Panc1 (cell line): ENCODE results near the gene AP5S1. TPM values are rescaled to one million over a fixed set of nuclear protein-coding genes. Genes with fewer than 3 reads are reported as not detected.

Source experiments
- ATAC-seq: fragments of 200-7000 bp; cut with Tn5 transposase; 2 replicates; pipeline ENCODE4 v1.9.1; 2020; ENCODE audit warnings: mild to moderate bottlenecking, moderate library complexity
- BruUV-seq: library from RNA; stranded (reverse); fragments of 400-500 nt; replicated peaks from 2 replicates; lab custom pipeline; 2021; lab: Mats Ljungman, UMichigan
- CTCF ChIA-PET: fragments of 300-600 bp; sonication (Branson Sonifier 250); formaldehyde crosslinking; loops from one replicate; lab custom pipeline; 2022; ENCODE audit warnings: antibody characterized with exemption; lab: Charles Lee
- POLR2A ChIA-PET: fragments of 300-600 bp; sonication (Branson Sonifier 250); formaldehyde crosslinking; loops from one replicate; lab custom pipeline; 2022; ENCODE audit warnings: antibody characterized with exemption; lab: Charles Lee
- DNase-seq: peaks from one replicate; pipeline ENCODE4 v3.0.0-alpha.2; 2010; ENCODE audit warnings: low read depth, low spot score
- H3K27ac ChIP-seq: 2 replicates; pipeline ENCODE4 v1.5.1; 2011; ENCODE audit warnings: mild to moderate bottlenecking, low read length, inconsistent platforms
- H3K27me3 ChIP-seq: fragments of 200-500 bp; sonication (Bioruptor generic); 2 replicates; pipeline ENCODE4 v1.6.0; 2014; ENCODE audit warnings: low read length, inconsistent platforms; ENCODE audit not compliant: control insufficient read depth, insufficient read depth
- H3K36me3 ChIP-seq: fragments of 200-500 bp; sonication (Bioruptor generic); 2 replicates; pipeline ENCODE4 v1.5.1; 2014; ENCODE audit warnings: inconsistent platforms, mild to moderate bottlenecking, low read length, moderate library complexity; ENCODE audit not compliant: control insufficient read depth, insufficient read depth
- H3K4me1 ChIP-seq: 2 replicates; pipeline ENCODE4 v1.5.1; 2011; ENCODE audit warnings: inconsistent platforms, mild to moderate bottlenecking, low read length, moderate library complexity; ENCODE audit not compliant: control insufficient read depth, insufficient read depth
- H3K4me3 ChIP-seq, 2 experiments: 2 replicates each; pipeline ENCODE4 v1.5.1; 2011 to 2012; ENCODE audit warnings: low read depth in 2 of 2, low read length in 2 of 2, mild to moderate bottlenecking in 2 of 2, inconsistent platforms in 1 of 2, moderate library complexity in 1 of 2
- H3K9me3 ChIP-seq: fragments of 200-500 bp; sonication (Bioruptor generic); 2 replicates; pipeline ENCODE4 v1.5.1; 2014; ENCODE audit warnings: low read depth, mild to moderate bottlenecking, inconsistent platforms, low read length, moderate library complexity; ENCODE audit not compliant: control insufficient read depth, insufficient read depth
- POLR2AphosphoS5 ChIP-seq: IDR thresholded peaks from 2 replicates; pipeline ENCODE4 v1.6.1; 2012; ENCODE audit warnings: mild to moderate bottlenecking, low read depth, low read length, moderate library complexity
- SIN3A ChIP-seq: IDR thresholded peaks from 2 replicates; pipeline ENCODE4 v1.6.1; 2012; ENCODE audit warnings: low read depth, mild to moderate bottlenecking, low read length, moderate library complexity, borderline replicate concordance; ENCODE audit not compliant: insufficient read depth
- TCF7L2 ChIP-seq: IDR thresholded peaks from 2 replicates; pipeline ENCODE4 v1.6.1; 2011; ENCODE audit warnings: mild to moderate bottlenecking, low read depth, low read length, inconsistent platforms
- in situ Hi-C: cut with HindIII; loops from 2 replicates; pipeline ENCODE4 v1.10.0; 2016; ENCODE audit warnings: low sequenced_read_pairs, low pct_unique_long_range_greater_than_20kb
- intact Hi-C: fragments of 100-400 bp; cut with micrococcal nuclease; formaldehyde crosslinking; loops from one replicate; pipeline ENCODE4 v1.10.0; 2022; ENCODE audit not compliant: unreplicated experiment
- total RNA-seq: library from RNA; stranded (reverse); gene quantifications from one replicate; pipeline ENCODE4 v1.2.1, GENCODE V29; 2021; ENCODE audit not compliant: unreplicated experiment
- TF ChIP-seq, protein P1 (sequence below): fragments of 450-650 bp; IDR thresholded peaks from 2 replicates; pipeline ENCODE4 v1.5.1; 2017; ENCODE audit warnings: mild to moderate bottlenecking
- TF ChIP-seq, protein P2 (sequence below), 2 experiments: IDR thresholded peaks; 2 replicates each; pipeline ENCODE4 v1.6.1; 2011 to 2012; ENCODE audit warnings: low read depth in 2 of 2, control low read depth in 1 of 2, low read length in 1 of 2, mild to moderate bottlenecking in 1 of 2, moderate library complexity in 1 of 2; ENCODE audit not compliant: insufficient read depth in 1 of 2

The AP5S1 gene
- total RNA-seq, 1 experiment from 2014 or later: 23.1 TPM

DNA sequence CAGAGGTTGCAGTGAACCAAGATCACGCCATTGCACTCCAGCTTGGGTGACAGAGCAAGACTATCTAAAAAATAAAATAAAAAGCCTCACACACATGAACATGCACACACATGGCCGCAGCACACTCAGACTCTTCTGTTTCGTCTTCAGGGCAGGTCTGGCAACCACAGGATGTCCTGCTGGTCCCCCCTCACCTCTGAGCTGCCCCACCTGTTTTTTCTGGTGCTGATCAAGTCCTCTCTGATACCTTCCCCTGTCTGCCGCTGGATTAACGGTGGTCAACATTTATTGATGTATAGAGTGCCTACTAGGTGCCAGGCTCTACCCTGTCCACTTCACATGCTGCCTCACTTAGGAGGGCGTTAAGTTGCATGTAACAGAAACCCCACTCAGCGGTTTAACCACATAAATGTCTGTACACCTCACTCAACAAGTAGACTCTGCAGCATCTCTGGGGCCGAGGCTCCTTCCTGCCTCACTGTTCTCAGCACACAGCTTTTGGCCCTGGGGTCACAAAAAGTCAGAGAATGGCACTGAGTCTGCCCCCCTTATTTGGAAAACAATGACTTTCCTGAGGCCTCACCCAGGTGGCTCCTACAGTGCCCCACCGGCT, 4.5 kb upstream of the AP5S1 start:
- no peaks in the 10 kb centered on the region for H3K9me3 ChIP-seq
- DNase-seq: no peak
- in situ Hi-C loops: no loop called here
- no peak overlapping the region for H3K4me3 ChIP-seq
- intact Hi-C loops: no loop called here
- POLR2A ChIA-PET: no interaction called here
- ATAC-seq: no peak
- CTCF ChIA-PET: no interaction called here
- no peak for TF ChIP-seq TCF7L2
- no peak for TF ChIP-seq POLR2AphosphoS5
- TF ChIP-seq, protein P1, sequence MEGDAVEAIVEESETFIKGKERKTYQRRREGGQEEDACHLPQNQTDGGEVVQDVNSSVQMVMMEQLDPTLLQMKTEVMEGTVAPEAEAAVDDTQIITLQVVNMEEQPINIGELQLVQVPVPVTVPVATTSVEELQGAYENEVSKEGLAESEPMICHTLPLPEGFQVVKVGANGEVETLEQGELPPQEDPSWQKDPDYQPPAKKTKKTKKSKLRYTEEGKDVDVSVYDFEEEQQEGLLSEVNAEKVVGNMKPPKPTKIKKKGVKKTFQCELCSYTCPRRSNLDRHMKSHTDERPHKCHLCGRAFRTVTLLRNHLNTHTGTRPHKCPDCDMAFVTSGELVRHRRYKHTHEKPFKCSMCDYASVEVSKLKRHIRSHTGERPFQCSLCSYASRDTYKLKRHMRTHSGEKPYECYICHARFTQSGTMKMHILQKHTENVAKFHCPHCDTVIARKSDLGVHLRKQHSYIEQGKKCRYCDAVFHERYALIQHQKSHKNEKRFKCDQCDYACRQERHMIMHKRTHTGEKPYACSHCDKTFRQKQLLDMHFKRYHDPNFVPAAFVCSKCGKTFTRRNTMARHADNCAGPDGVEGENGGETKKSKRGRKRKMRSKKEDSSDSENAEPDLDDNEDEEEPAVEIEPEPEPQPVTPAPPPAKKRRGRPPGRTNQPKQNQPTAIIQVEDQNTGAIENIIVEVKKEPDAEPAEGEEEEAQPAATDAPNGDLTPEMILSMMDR: no peak
- no peak for TF ChIP-seq SIN3A
- TF ChIP-seq, protein P2, sequence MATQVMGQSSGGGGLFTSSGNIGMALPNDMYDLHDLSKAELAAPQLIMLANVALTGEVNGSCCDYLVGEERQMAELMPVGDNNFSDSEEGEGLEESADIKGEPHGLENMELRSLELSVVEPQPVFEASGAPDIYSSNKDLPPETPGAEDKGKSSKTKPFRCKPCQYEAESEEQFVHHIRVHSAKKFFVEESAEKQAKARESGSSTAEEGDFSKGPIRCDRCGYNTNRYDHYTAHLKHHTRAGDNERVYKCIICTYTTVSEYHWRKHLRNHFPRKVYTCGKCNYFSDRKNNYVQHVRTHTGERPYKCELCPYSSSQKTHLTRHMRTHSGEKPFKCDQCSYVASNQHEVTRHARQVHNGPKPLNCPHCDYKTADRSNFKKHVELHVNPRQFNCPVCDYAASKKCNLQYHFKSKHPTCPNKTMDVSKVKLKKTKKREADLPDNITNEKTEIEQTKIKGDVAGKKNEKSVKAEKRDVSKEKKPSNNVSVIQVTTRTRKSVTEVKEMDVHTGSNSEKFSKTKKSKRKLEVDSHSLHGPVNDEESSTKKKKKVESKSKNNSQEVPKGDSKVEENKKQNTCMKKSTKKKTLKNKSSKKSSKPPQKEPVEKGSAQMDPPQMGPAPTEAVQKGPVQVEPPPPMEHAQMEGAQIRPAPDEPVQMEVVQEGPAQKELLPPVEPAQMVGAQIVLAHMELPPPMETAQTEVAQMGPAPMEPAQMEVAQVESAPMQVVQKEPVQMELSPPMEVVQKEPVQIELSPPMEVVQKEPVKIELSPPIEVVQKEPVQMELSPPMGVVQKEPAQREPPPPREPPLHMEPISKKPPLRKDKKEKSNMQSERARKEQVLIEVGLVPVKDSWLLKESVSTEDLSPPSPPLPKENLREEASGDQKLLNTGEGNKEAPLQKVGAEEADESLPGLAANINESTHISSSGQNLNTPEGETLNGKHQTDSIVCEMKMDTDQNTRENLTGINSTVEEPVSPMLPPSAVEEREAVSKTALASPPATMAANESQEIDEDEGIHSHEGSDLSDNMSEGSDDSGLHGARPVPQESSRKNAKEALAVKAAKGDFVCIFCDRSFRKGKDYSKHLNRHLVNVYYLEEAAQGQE (IDR thresholded peaks at IDR 0.05; ENCODE audit: insufficient read depth in 1 of 2, low read depth in 2 of 2, low read length in 1 of 2): no peak
- peaks cover 52% of the 10 kb centered on the region for H3K4me1 ChIP-seq
- no peaks in the 10 kb centered on the region for H3K36me3 ChIP-seq
- H3K27ac ChIP-seq: peak overlapping the region; percentile 64
- H3K27me3 ChIP-seq: no peaks in the 10 kb centered on the region
- BruUV-seq: no TSS peak

DNA sequence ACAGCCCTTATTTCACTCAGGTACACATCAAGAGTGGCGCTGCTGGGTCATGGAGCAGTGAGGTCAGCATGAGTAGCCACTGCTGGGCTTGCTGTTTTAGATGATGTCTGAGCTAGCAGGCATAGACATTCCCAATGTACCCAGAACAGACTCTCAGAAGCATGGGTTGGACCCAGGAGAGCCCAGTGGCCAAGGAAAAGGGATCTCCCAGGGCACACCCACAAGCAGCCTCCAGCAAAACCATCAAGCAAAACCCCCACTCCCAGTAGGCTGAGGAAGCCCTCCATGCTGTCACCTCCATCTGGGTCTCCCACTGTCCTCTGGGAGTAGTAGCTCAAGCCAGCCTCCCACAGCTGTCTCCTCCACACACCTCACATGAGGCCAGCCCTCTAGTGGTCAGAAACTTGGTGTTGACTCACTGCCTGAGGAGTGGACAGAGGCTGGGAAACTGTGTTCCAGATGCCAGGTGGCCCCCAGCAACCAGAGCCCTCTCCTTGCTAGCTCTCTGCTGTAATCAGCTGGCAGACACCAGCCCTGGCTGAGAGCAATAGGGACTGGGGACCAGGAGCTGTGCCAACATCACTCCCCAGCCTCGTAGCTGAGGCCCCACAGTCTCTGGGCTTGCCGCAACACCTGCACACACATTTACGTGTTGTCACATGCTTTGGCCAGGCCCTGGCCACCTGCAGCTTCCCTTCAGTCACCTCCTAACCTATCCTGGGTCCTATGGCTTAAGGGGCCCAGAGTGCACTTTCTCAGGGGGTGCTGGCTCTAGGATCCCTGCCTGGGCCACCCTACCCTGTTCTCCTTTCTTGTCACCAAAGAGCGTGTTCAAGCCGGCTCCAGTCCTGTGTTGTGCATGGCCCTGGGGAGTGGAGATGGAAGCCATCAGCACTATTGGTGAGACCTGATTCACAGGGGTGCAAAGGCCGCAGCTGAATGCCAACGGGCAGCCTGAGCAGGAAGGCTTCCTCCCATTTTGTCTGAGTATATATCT, 1.9 kb upstream of the AP5S1 start:
- Histone ChIP-seq H3K4me1 (peaks cover 29% of the 10 kb centered on the region), H3K27ac (peak overlapping the region; percentile 89), H3K9me3 (no peaks in the 10 kb centered on the region), H3K27me3 (no peaks in the 10 kb centered on the region), H3K4me3 (no peak overlapping the region), H3K36me3 (0 out of 2 replicates have a peak, but pooled peaks cover 4% of the 10 kb centered on the region)
- peak; percentile 78 for ATAC-seq
- CTCF ChIA-PET: interaction anchor here (0.6 to 1.6 kb wide), 9 partner anchors 8 to 1301 kb away, joined by 3 to 22 read pairs (median 6); partner anchors contain the start of genes CDC25B and CENPB
- DNase-seq: peak; percentile 57
- intact Hi-C loops (no loop called here), in situ Hi-C loops (no loop called here)
- TF ChIP-seq, protein P2 (IDR thresholded peaks at IDR 0.05; ENCODE audit: insufficient read depth in 1 of 2, low read depth in 2 of 2, low read length in 1 of 2): no peak
- no peak for TF ChIP-seq SIN3A
- TF ChIP-seq POLR2AphosphoS5: no peak
- TF ChIP-seq TCF7L2: no peak
- TF ChIP-seq, protein P1: peak; percentile 87
- POLR2A ChIA-PET: interaction anchor here (0.6 to 0.7 kb wide), 2 partner anchors 9 to 31 kb away, joined by 5 to 12 read pairs; no protein-coding TSS in a partner anchor
- BruUV-seq: no TSS peak
